GM19023 (cell line): ENCODE measurements around the gene HOXC12.

Source experiments
- ATAC-seq: cut with Tn5 transposase; IDR thresholded peaks from one replicate; pipeline ENCODE4 v1.9.1; 2021; ENCODE audit warnings: mild to moderate bottlenecking, moderate library complexity; ENCODE audit not compliant: unreplicated experiment

The HOXC12 gene

DNA sequence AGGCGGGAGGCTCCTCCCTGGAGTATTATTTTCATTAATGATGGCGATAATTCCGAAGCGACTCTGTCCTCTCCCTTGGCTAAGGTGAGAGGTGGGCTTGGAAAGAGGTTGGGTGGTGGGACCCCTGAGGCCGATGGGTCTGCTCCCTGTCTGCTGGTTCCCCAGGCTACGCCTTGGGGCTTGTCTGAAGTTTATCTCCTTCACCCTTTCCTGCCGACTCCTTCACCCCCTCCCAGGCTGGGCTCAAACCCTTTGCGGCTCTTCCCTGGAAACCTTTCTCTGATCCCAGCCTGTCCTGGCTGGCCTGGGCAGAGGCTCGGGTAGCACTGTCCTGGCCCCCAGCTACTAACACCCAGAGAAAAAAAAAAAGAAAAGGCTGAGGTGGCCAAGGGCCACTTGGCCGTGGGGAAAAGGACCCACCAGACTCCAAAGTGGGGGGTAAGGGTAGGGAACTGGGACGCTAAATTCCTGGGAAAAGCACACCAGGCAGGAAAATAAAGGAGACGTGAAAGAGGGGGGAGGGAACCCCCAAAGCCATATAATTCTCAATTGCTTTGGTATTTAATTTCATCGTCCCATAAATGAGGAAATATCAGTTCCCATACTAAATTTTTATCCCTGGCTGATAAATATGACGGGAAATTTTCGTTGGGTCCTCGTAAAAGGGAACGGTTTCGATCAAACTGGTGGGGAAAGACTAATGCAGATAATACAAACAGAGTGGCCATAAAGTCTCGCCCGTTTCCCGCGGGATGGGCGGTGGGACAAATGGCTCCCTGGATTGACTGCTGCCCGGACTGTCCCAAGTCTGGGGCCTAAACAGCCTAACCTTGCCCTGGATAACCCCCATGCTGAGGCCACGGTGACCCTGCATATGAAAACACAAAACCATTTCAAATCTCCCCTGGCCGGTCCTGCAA, 28.2 kb downstream of the HOXC12 start:
- no peak for ATAC-seq

DNA sequence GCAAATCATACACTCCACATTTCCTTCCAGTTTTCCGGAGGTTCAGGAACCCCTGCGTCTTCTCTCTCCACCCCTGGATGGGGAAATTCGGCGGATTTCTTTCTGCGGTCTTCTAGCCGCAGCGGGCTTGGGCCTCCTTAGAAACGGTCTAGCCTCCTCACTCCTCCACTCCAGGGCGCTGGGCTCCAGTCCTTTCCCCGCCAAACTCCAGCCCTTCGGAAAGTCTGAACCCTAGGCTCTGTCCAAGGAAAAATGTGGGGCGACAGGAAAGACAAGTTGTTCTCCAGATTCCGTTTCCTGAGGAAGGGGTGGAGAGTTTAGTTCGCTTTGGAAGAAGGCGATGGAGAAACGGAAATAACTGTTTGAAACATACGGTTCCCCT, 28.9 kb downstream of the HOXC12 start:
- ATAC-seq = no peak

DNA sequence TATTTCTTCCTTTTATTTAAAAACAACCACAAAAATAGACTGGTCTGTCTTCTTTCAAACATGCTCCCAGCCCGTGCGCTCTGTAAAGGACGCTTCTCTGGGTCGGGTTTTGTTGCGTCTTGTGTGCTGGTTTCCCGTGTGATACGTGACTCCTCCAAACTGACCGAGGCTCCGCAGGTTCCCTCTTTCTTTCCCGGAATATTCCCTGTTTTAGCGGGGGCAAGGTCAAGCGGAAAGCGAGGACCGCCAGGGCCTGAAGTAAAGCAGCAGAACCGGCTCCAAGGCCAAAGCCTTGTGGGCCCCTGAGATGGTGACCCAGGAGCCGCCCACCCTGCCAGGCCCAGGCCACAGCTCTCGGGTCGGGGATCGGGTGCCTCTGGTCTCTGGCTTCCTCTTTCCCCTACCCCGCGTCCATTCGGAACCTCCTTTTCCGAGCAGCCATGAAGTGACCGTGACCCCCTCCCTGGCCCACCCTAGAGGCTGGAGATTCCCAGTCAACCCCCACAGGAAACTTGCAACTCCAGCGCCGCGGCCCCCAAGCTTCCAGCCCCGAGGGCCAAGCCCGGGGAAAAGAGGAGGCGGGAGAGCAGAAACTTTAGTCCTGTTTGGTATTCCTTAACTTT, 29.4 kb downstream of the HOXC12 start:
- no peak for ATAC-seq

DNA sequence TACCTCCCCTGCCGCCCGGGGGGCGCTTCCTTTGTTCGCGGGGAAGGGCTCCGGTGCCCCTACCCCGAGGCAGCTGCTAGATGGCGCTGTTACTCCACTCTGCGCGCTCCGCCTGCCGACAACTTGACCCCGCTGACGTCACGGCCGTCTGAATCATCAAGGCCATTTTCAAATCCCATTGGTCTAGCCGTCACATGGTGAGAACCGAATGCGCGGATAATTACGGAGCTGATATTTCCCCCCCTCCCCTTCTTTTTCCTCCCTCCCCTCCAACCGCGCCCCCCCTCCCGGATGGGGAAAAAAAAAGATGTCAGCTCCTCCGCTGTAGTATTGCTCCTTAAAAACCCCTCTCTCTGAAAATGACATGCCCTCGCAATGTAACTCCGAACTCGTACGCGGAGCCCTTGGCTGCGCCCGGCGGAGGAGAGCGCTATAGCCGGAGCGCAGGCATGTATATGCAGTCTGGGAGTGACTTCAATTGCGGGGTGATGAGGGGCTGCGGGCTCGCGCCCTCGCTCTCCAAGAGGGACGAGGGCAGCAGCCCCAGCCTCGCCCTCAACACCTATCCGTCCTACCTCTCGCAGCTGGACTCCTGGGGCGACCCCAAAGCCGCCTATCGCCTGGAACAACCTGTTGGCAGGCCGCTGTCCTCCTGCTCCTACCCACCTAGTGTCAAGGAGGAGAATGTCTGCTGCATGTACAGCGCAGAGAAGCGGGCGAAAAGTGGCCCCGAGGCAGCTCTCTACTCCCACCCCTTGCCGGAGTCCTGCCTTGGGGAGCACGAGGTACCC, 30.4 kb downstream of the HOXC12 start, which contains the start of gene HOXC10:
TSS of gene HOXC10 (plus strand) at position 246 of the 791 bp plus-strand sequence. CDS start at position 360, 114 bp downstream.
- ATAC-seq = no peak

DNA sequence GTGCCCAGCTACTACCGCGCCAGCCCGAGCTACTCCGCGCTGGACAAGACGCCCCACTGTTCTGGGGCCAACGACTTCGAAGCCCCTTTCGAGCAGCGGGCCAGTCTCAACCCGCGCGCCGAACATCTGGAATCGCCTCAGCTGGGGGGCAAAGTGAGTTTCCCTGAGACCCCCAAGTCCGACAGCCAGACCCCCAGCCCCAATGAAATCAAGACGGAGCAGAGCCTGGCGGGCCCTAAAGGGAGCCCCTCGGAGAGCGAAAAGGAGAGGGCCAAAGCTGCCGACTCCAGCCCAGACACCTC, 30.9 kb downstream of the HOXC12 start:
- no peak for ATAC-seq

DNA sequence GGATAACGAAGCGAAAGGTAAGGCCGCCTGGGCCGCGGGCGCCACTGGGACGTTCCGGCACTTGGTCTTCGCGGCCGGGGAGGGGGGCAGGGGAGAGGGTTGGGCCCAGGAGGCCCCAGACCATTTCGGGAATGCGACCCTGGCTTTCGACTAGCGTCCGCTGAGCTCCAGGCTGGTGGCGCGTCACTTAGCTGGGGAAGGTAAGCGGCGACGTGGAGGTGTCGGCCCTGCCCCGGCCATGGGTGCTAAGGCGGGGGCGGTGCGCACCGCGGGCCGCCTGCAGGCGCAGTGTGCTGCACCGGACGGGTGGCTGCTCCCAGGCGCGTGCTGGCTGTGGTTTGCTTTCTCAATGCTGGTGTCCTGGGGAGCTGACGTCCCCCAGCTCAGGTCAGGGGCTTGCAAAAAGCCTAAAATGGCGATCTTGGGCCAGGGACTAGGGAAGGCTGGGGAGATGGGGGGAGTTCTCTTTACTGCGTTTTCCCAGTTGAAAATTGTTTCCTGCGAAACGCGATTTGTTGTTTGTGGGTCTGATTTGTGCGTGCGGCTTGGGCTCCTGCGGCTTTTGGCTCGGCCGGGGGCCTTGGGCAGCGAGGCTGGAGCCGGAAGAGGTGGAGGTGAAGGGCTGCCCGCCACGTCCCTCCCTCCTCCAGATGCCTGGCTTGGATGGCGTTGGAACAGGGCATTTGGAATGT, 31.4 kb downstream of the HOXC12 start:
- ATAC-seq = no peak

DNA sequence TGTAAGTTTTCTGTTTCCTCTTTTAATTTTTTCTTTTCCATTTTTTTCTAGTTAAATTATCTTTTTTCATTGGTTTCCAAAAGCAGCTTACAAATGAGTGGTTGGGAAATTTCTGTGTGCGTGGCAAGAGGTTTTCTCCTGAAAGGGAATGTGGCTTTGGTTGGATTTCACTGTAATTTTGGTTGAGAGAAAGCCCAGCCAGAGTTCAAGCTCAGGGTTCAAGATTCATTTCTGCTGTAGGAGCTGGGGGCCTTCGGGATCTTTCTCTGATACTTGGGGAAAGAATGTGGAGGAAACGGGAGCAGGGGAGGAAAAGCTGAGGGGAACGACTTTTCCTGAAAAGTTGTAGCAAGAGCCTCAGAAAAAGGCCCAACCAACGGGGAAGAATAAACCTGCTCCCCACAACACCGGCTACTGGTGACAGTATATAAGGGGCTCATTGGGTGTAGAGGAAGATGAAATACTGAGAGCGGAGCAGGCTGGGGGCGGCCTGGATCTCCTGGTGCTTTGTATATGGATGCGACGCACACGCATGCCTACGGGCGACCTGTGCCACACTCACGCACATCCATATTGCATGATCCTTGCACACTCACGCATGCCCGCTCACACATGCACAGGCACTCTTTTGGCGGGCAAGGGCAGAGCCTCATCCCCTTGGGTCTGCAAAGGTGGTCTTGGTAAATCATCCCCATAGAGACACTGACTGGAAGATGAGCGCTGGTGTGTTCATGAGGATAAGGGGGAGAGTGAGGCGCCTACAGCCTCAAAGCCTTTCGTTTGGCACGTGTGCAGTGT, 32.2 kb downstream of the HOXC12 start:
- no peak for ATAC-seq

DNA sequence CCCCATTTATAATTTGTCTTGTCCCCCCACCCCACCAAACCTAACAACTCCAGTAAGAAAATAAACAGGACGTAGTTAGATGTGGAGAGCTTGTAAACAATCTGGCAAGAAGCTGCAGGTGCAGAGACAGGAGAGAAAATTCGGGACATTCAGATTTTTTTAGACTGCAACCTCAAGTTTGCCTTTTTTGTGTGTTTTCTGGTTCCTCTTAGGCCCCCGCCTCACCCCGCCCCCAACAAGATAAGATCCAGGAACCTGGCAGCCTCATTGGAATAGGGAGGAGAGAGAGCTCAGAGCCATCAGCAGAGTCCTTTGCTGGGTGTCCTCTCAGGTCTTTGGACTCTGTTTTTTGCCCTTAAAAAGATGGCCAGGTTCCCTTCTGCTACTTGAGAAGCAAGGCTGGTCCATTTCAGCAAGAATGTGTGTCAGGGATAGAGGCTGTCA, 33.1 kb downstream of the HOXC12 start:
- no peak for ATAC-seq

DNA sequence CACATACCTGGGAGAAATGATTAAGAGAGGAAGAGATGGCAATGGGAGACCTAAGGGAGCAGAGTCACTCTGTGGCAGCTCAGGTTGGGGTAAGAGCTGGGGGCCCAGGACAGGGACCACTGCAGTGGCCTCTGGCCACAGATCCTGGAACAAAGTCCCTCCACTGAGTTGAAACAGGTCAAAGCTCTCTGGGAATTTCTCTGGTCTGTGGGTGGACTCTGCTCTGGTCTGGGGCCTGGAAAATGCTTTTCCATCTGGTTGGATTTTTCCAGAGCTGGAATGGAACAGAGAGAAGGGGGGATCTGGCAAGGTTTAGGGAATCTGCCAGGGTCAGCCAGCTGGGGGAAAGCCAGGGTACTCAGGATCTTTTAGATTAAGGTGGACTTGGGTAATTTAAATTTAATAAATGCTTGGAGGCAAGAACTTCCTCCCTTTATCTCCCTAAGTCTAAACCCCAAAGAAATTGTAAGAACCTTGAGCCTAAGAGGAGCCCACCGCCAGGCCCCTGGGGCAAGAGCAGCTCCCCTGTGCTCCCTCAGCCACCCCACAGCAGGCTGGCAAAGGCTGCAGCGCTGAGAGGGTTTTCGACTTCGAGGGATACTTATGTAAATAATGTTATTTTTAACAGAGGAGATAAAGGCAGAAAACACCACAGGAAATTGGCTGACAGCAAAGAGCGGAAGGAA, 34.0 kb downstream of the HOXC12 start:
- no peak for ATAC-seq

DNA sequence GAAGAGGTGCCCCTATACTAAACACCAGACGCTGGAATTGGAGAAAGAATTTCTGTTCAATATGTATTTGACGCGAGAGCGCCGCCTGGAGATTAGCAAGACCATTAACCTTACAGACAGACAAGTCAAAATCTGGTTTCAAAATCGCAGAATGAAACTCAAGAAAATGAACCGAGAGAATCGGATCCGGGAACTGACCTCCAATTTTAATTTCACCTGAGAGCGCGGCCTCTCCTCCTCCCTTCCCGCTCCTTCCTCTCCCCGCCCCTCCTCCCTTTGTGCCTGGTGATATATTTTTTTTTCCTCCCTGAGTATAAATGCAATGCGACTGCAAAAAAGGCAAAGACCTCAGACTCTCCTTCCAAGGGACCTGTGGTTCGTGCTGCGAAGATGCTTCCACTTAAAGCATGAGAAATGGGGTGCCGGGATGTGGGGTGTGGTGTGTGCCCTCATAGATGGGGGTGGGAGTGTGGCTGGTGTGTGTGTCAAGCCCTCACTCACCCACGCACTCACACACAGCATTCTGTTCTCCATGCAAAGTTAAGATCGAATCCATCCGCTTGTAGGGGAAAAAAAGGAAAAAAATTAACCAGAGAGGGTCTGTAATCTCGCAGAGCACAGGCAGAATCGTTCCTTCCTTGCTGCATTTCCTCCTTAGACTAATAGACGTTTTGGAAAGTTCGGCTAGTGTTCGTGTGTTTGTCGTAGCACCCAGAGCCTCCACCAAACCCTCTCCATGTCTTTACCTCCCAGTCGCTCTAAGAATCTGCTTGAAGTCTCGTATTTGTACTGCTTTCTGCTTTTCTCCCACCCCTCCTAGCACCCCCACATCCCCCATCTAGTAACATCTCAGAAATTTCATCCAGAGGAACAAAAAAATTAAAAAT, 34.8 kb downstream of the HOXC12 start:
- no peak for ATAC-seq

DNA sequence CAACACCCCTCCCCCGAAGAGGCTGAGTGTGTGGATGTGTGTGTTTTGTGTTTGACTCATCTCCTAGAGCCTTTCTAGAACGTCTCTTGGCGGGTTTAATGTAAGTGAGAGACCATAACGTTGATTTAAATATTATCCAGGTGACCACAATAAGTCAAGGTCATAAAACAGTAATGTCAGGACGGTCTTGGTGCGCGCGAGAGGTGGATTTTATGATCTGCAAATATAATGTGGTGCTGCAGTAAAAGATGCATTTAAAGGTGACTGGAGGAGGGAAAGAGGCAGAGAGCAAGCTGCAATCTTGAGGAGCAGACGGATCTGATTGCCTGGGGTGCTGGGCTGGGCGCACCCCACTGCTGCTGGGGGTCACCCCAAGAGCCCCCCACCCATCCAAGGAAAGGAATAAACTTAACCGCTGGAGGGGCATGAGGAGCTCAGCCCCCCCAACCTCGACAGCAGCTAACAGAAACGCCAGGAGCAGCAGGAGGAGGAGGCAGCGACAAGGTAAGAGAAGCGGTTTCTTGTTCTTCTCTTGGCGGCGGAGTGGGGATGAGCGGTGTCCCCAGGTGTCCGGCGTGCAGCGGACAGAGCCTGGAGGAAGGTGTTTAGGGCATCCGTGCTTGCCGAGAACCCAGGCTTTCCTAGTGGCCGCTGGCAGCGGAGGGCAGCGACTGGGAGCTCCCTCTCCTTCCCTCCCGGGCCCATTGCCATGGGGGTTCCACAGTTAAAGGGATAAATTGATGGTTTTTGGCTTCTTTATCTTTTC, 35.8 kb downstream of the HOXC12 start:
- no peak for ATAC-seq

DNA sequence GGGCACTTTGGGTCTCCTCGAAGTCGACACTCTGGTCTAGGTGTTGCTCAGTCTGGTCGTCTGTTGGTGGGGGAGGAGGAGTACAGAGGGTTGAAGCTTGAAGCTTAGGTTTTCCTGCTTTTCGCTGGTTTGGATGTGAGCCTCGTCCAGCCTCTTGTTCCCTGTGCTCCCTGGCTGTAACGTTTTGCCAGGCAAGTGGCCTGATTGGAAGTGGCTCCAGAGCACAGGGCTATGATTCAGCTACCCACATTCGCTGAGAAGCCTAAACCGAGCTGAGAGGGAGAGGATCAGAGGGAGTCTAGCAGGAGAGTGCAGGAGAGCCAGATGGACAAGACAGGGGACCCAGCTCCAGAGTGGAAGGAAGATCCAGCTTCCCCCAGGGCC, 36.4 kb downstream of the HOXC12 start:
- no peak for ATAC-seq

DNA sequence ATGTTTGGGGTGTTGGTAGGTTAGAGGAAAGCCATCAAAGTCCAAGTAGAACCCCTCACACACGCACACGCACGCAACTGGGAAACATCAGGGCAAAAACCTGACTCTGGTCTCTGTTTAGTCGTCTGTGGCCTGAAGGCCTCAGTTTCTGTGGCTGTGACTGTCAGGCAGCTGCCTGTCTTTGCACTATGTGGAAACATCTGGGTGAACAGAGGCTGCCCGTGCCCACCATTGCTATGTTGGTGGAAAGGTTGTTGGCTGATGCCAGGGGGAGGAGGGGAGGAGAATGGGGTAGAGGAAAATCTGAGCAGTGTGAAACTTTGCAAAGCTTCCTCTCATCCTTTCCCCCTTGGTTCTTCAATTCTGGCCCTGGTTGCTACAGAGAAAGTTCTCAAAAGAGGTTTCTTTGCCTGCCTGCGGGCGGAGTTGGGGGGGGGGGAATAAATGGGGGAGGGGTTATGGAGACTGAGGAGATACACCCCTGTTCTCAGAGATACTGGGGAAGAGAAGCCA, 37.7 kb downstream of the HOXC12 start:
- no peak for ATAC-seq

DNA sequence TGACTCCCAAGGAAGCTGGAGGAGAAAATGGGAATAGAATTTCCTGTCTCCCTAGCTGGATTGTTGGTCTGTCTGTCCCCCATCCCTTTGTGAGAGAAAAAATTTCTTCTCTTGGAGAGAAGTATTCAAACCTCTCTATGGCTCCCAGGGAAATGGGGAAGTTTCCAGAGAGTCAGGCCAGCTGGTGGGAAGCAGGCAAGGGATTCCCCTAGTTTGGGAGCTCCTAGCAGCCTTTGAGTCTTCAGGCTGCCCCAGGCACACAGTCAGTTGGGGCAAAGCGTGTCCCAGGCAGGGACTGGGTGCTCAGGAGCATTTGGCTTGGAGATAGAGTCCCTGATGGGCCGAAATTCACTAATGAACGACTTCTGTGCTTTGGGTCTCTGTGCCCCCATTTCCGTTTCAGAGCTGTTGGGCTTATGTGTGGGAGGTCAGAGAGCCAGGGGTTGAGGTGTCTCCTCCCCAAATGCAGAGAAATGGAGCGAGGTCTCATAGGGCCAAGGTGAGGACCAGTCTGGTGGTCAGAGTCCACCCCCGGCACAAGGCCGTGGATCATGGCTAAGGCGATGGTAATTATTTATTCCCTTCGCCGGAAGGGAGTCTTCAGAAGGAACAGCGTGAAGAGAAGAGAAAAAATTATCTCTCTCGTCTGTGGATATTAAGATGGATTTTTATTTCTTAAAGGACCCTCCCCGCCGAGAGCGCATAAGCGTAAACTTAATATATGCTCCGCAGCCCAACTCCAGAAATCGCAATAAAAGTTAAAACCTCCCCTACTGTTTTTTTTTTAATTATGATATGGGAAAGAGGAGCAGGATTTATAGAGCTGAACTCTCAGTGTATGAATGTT, 38.7 kb downstream of the HOXC12 start:
- ATAC-seq = no peak

DNA sequence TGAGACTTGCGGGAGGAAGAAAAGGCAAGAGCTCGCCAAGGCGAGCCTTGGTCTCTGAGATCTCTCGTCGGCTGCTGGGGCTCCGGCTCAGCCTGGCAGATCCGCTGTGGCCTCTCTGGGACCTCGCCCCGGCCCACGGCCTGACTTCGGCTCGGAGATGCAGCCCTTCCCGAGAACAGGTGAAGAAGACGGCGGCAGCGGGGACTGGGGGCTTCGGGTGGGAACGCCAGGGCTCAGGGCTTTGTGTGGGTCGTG, 39.2 kb downstream of the HOXC12 start:
- ATAC-seq = no peak

DNA sequence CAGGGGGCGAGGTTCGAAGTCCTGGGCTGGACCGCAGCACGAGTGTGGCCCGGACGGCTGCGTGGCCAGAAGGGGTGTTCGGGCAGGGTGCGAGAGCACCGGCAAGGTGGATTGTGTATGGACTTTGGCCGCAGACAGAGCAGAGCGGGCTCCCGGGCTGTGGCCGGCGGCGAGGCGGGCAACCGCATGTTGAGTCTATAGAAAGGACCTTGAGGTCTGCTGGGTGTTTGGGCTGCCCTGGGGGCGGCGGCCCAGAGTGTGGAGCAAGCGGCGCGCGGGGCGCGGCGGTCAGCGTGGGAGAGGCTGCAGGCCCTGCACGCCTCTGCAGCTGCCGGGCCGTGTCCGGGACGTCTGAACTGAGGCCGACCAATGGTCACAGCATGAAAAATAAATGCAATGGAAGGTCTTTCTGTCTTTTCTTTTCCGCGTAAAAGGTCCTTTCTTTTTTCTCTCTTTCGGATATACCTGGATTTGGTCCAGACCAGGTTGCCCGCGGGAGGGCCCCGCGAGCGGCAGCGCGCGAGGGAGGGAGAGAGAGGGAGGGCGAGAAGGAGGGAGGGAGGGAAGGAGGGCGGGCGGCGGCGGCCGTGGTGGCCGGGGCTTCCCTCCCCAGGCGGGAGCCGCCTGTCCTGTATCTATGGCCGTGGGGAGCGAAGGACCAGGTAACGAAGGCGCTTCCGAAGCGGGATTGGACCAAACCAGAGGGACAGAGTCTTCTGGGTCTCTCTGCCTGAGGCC, 39.7 kb downstream of the HOXC12 start:
- no peak for ATAC-seq

DNA sequence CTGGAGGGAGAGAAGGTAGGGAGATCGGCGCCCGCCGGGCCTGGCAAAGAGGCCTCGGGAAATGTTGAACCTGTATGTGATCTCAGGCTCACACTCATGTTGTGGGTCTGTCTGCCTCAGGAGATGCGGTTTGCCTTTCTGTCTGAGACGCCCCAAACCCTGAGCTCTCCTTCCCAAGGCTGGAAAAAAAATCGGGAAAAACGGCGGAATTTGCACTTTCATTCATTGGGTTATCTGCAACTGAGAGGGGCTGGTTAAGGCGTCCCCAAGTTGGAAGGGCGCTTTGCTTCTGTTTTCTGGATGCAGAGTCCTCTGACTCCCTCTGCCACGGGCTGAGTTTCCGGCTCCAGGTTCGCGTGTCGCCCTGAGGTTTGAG, 40.3 kb downstream of the HOXC12 start:
- ATAC-seq = no peak
